HG02642 (cell line): Measurements from ENCODE around the gene ITPR1.

Source experiments
- ATAC-seq: cut with Tn5 transposase; IDR thresholded peaks from one replicate; pipeline ENCODE4 v1.9.1; 2021; ENCODE audit warnings: mild to moderate bottlenecking; ENCODE audit not compliant: unreplicated experiment, poor library complexity

ITPR1 gene

GRCh38 chr3:4476496-4476895 lies 16.7 kb upstream of the ITPR1 start:
- no peak for ATAC-seq

GRCh38 chr3:4478261-4478660 lies 14.9 kb upstream of the ITPR1 start:
- no peak for ATAC-seq

GRCh38 chr3:4491855-4492207 lies 1.3 kb upstream of the ITPR1 start:
- no peak for ATAC-seq

- peak; percentile 17 for ATAC-seq
Measured at GRCh38 chr3:4492208-4493013, 737 bp upstream of the ITPR1 start.

GRCh38 chr3:4493941-4494894 lies 1.1 kb downstream of the ITPR1 start:
- ATAC-seq = no peak

GRCh38 chr3:4494895-4495264 lies 1.7 kb downstream of the ITPR1 start:
- peak; percentile 25 for ATAC-seq

GRCh38 chr3:4495294-4496086 lies 2.3 kb downstream of the ITPR1 start:
- no peak for ATAC-seq

GRCh38 chr3:4496087-4496452 lies 2.9 kb downstream of the ITPR1 start:
- ATAC-seq = no peak

- ATAC-seq = no peak
Measured at GRCh38 chr3:4497005-4497692, 4.0 kb downstream of the ITPR1 start.

- ATAC-seq = no peak
Measured at GRCh38 chr3:4497843-4498324, 4.7 kb downstream of the ITPR1 start.

- ATAC-seq = no peak
Measured at GRCh38 chr3:4498446-4498845, 5.3 kb downstream of the ITPR1 start.

- no peak for ATAC-seq
Measured at GRCh38 chr3:4501437-4501836, 8.3 kb downstream of the ITPR1 start.

GRCh38 chr3:4501927-4502326 lies 8.8 kb downstream of the ITPR1 start:
- ATAC-seq = no peak

GRCh38 chr3:4503050-4503449 lies 9.9 kb downstream of the ITPR1 start:
- peak; percentile 64 for ATAC-seq

GRCh38 chr3:4504340-4505261 lies 11.5 kb downstream of the ITPR1 start:
- no peak for ATAC-seq

- no peak for ATAC-seq
Measured at GRCh38 chr3:4505688-4506558, 12.8 kb downstream of the ITPR1 start.

- no peak for ATAC-seq
Measured at GRCh38 chr3:4506559-4507023, 13.4 kb downstream of the ITPR1 start.

GRCh38 chr3:4507024-4507596 lies 14.0 kb downstream of the ITPR1 start:
- no peak for ATAC-seq
